ENCODE results near the gene SLC7A14.

DNA sequence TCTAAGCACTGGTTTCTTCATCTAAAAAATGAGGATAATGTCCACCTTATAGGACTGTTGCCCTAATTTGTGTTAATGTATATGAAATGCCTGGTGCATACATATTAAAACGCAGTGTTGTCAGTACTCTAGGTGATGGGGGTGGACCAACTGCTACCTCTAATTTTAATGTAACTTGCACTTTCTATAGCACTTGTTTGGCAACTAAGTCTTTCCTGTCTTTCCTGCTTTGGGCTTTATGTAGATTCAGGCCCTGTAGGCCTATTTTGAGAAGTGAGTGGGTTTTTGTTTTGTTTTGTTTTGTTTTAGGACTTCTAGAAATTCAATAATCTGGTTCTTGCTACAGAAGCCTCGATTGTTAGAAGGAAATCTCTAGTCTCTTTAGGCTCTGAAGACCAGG is 21.2 kb downstream of the SLC7A14 start:
- TF ChIP-seq, protein P1, sequence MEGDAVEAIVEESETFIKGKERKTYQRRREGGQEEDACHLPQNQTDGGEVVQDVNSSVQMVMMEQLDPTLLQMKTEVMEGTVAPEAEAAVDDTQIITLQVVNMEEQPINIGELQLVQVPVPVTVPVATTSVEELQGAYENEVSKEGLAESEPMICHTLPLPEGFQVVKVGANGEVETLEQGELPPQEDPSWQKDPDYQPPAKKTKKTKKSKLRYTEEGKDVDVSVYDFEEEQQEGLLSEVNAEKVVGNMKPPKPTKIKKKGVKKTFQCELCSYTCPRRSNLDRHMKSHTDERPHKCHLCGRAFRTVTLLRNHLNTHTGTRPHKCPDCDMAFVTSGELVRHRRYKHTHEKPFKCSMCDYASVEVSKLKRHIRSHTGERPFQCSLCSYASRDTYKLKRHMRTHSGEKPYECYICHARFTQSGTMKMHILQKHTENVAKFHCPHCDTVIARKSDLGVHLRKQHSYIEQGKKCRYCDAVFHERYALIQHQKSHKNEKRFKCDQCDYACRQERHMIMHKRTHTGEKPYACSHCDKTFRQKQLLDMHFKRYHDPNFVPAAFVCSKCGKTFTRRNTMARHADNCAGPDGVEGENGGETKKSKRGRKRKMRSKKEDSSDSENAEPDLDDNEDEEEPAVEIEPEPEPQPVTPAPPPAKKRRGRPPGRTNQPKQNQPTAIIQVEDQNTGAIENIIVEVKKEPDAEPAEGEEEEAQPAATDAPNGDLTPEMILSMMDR (IDR thresholded peaks at IDR 0.05): no peak
- TF ChIP-seq POLR2AphosphoS5 (IDR thresholded peaks at IDR 0.05): no peak
- no peak for TF ChIP-seq POLR2A (IDR thresholded peaks at IDR 0.05)
